ENCODE data around the gene PPP3R2. TPM values are rescaled to one million over a fixed set of nuclear protein-coding genes. Genes with fewer than 3 reads are reported as not detected.

Gene PPP3R2
- total and polyA plus RNA-seq, 2 donors, result 0.02 TPM; not detected in 1

GRCh38 chr9:101578378-101578777, 16.4 kb downstream of the PPP3R2 start:
- Histone ChIP-seq H3K36me3 (ENCODE audit: control insufficient read depth in 2 of 2, insufficient read depth in 2 of 2, low read length in 1 of 2) (no peaks in the 10 kb centered on the region), H3K27me3 (ENCODE audit: control insufficient read depth in 2 of 2, insufficient read depth in 1 of 2, low read length in 1 of 2) (no peaks in the 10 kb centered on the region), H3K9me3 (ENCODE audit: control insufficient read depth in 2 of 2, insufficient read depth in 1 of 2, low read length in 1 of 2) (no peaks in the 10 kb centered on the region), H3K27ac (ENCODE audit: low read depth in 1 of 2, low read length in 1 of 2) (no peak overlapping the region), H3K4me3 (ENCODE audit: low read length in 2 of 2) (no peak overlapping the region), H3K4me1 (ENCODE audit: control insufficient read depth in 2 of 2, insufficient read depth in 2 of 2, low read length in 2 of 2) (no peaks in the 10 kb centered on the region)
- no peak for DNase-seq (ENCODE audit: low read depth in 6 of 9, low spot score in 9 of 9)
- 92% methylated on average over 3 of the region's 3 CpGs for WGBS

GRCh38 chr9:101574731-101575333, 19.9 kb downstream of the PPP3R2 start:
- Histone ChIP-seq H3K27ac (ENCODE audit: low read depth in 1 of 2, low read length in 1 of 2) (no peak overlapping the region), H3K27me3 (ENCODE audit: control insufficient read depth in 2 of 2, insufficient read depth in 1 of 2, low read length in 1 of 2) (no peaks in the 10 kb centered on the region), H3K4me1 (ENCODE audit: control insufficient read depth in 2 of 2, insufficient read depth in 2 of 2, low read length in 2 of 2) (peaks cover 11 to 13% of the 10 kb centered on the region in 2 donors), H3K36me3 (ENCODE audit: control insufficient read depth in 2 of 2, insufficient read depth in 2 of 2, low read length in 1 of 2) (no peaks in the 10 kb centered on the region), H3K4me3 (ENCODE audit: low read length in 2 of 2) (no peak overlapping the region), H3K9me3 (ENCODE audit: control insufficient read depth in 2 of 2, insufficient read depth in 1 of 2, low read length in 1 of 2) (no peaks in the 10 kb centered on the region)
- DNase-seq (ENCODE audit: low read depth in 6 of 9, low spot score in 9 of 9), result no peak

GRCh38 chr9:101572316-101572715, 22.5 kb downstream of the PPP3R2 start:
- H3K4me1 ChIP-seq (ENCODE audit: control insufficient read depth in 2 of 2, insufficient read depth in 2 of 2, low read length in 2 of 2), result peaks cover 15% of the 10 kb centered on the region in 2 donors
- WGBS, result 67% methylated on average over 2 of the region's 2 CpGs
- H3K27ac ChIP-seq (ENCODE audit: low read depth in 1 of 2, low read length in 1 of 2), result no peak overlapping the region
- H3K27me3 ChIP-seq (ENCODE audit: control insufficient read depth in 2 of 2, insufficient read depth in 1 of 2, low read length in 1 of 2), result no peaks in the 10 kb centered on the region
- no peaks in the 10 kb centered on the region for H3K9me3 ChIP-seq (ENCODE audit: control insufficient read depth in 2 of 2, insufficient read depth in 1 of 2, low read length in 1 of 2)
- DNase-seq (ENCODE audit: low read depth in 6 of 9, low spot score in 9 of 9), result peak in 1 of 9 donors; percentile 20
- H3K4me3 ChIP-seq (ENCODE audit: low read length in 2 of 2), result no peak overlapping the region
- H3K36me3 ChIP-seq (ENCODE audit: control insufficient read depth in 2 of 2, insufficient read depth in 2 of 2, low read length in 1 of 2), result no peaks in the 10 kb centered on the region

- no peak for DNase-seq (ENCODE audit: low read depth in 6 of 9, low spot score in 9 of 9)
- Histone ChIP-seq H3K4me1 (ENCODE audit: control insufficient read depth in 2 of 2, insufficient read depth in 2 of 2, low read length in 2 of 2) (peaks cover 15% of the 10 kb centered on the region in 2 donors), H3K36me3 (ENCODE audit: control insufficient read depth in 2 of 2, insufficient read depth in 2 of 2, low read length in 1 of 2) (peaks cover 0 to 6% of the 10 kb centered on the region in 2 donors), H3K4me3 (ENCODE audit: low read length in 2 of 2) (no peak overlapping the region), H3K27ac (ENCODE audit: low read depth in 1 of 2, low read length in 1 of 2) (no peak overlapping the region), H3K27me3 (ENCODE audit: control insufficient read depth in 2 of 2, insufficient read depth in 1 of 2, low read length in 1 of 2) (no peaks in the 10 kb centered on the region), H3K9me3 (ENCODE audit: control insufficient read depth in 2 of 2, insufficient read depth in 1 of 2, low read length in 1 of 2) (no peaks in the 10 kb centered on the region)
- 93% methylated on average over 1 of the region's 1 CpG for WGBS
Observed at GRCh38 chr9:101571114-101571513, 23.7 kb downstream of the PPP3R2 start.

- Histone ChIP-seq H3K4me3 (ENCODE audit: low read length in 2 of 2) (no peak overlapping the region), H3K36me3 (ENCODE audit: control insufficient read depth in 2 of 2, insufficient read depth in 2 of 2, low read length in 1 of 2) (peaks cover 3 to 10% of the 10 kb centered on the region in 2 donors), H3K9me3 (ENCODE audit: control insufficient read depth in 2 of 2, insufficient read depth in 1 of 2, low read length in 1 of 2) (no peaks in the 10 kb centered on the region), H3K27ac (ENCODE audit: low read depth in 1 of 2, low read length in 1 of 2) (peak overlapping the region; percentile 49 to 88), H3K27me3 (ENCODE audit: control insufficient read depth in 2 of 2, insufficient read depth in 1 of 2, low read length in 1 of 2) (no peaks in the 10 kb centered on the region), H3K4me1 (ENCODE audit: control insufficient read depth in 2 of 2, insufficient read depth in 2 of 2, low read length in 2 of 2) (peaks cover 15% of the 10 kb centered on the region in 2 donors)
- 42% methylated on average over 5 of the region's 5 CpGs for WGBS
- peak in 8 of 9 donors; percentile 29 to 89 (median 66) for DNase-seq (ENCODE audit: low read depth in 6 of 9, low spot score in 9 of 9)
Observed at GRCh38 chr9:101569741-101570501, 24.8 kb downstream of the PPP3R2 start.

GRCh38 chr9:101567725-101568350, 26.9 kb downstream of the PPP3R2 start:
- no peak for DNase-seq (ENCODE audit: low read depth in 6 of 9, low spot score in 9 of 9)
- H3K4me3 ChIP-seq (ENCODE audit: low read length in 2 of 2), result no peak overlapping the region
- no peaks in the 10 kb centered on the region for H3K9me3 ChIP-seq (ENCODE audit: control insufficient read depth in 2 of 2, insufficient read depth in 1 of 2, low read length in 1 of 2)
- H3K36me3 ChIP-seq (ENCODE audit: control insufficient read depth in 2 of 2, insufficient read depth in 2 of 2, low read length in 1 of 2), result peaks cover 9 to 22% of the 10 kb centered on the region in 2 donors
- no peaks in the 10 kb centered on the region for H3K27me3 ChIP-seq (ENCODE audit: control insufficient read depth in 2 of 2, insufficient read depth in 1 of 2, low read length in 1 of 2)
- peaks cover 15% of the 10 kb centered on the region in 2 donors for H3K4me1 ChIP-seq (ENCODE audit: control insufficient read depth in 2 of 2, insufficient read depth in 2 of 2, low read length in 2 of 2)
- H3K27ac ChIP-seq (ENCODE audit: low read depth in 1 of 2, low read length in 1 of 2), result no peak overlapping the region
- WGBS, result 97% methylated on average over 3 of the region's 3 CpGs

- Histone ChIP-seq H3K9me3 (ENCODE audit: control insufficient read depth in 2 of 2, insufficient read depth in 1 of 2, low read length in 1 of 2) (no peaks in the 10 kb centered on the region), H3K27me3 (ENCODE audit: control insufficient read depth in 2 of 2, insufficient read depth in 1 of 2, low read length in 1 of 2) (no peaks in the 10 kb centered on the region), H3K4me1 (ENCODE audit: control insufficient read depth in 2 of 2, insufficient read depth in 2 of 2, low read length in 2 of 2) (peaks cover 15% of the 10 kb centered on the region in 2 donors), H3K27ac (ENCODE audit: low read depth in 1 of 2, low read length in 1 of 2) (no peak overlapping the region), H3K4me3 (ENCODE audit: low read length in 2 of 2) (no peak overlapping the region), H3K36me3 (ENCODE audit: control insufficient read depth in 2 of 2, insufficient read depth in 2 of 2, low read length in 1 of 2) (peaks cover 13 to 29% of the 10 kb centered on the region in 2 donors)
- peak in 6 of 9 donors; percentile 11 to 53 (median 17) for DNase-seq (ENCODE audit: low read depth in 6 of 9, low spot score in 9 of 9)
- WGBS, result 95% methylated on average over 5 of the region's 5 CpGs
Observed at GRCh38 chr9:101566904-101567724, 27.7 kb downstream of the PPP3R2 start.

GRCh38 chr9:101564252-101564651, 30.5 kb downstream of the PPP3R2 start:
- Histone ChIP-seq H3K27me3 (ENCODE audit: control insufficient read depth in 2 of 2, insufficient read depth in 1 of 2, low read length in 1 of 2) (no peaks in the 10 kb centered on the region), H3K4me3 (ENCODE audit: low read length in 2 of 2) (no peak overlapping the region), H3K36me3 (ENCODE audit: control insufficient read depth in 2 of 2, insufficient read depth in 2 of 2, low read length in 1 of 2) (peaks cover 19 to 44% of the 10 kb centered on the region in 2 donors), H3K4me1 (ENCODE audit: control insufficient read depth in 2 of 2, insufficient read depth in 2 of 2, low read length in 2 of 2) (peaks cover 0 to 1% of the 10 kb centered on the region in 2 donors), H3K27ac (ENCODE audit: low read depth in 1 of 2, low read length in 1 of 2) (no peak overlapping the region), H3K9me3 (ENCODE audit: control insufficient read depth in 2 of 2, insufficient read depth in 1 of 2, low read length in 1 of 2) (no peaks in the 10 kb centered on the region)
- DNase-seq (ENCODE audit: low read depth in 6 of 9, low spot score in 9 of 9), result no peak
